SH-SY5Y (cell line): Measurements from ENCODE around the gene SMYD3.

Source experiments
- GATA2 ChIP-seq: IDR thresholded peaks from 2 replicates; pipeline ENCODE4 v1.6.1; 2011; ENCODE audit warnings: mild to moderate bottlenecking, low read depth, low read length
- GATA3 ChIP-seq: IDR thresholded peaks from 2 replicates; pipeline ENCODE4 v1.6.1; 2011; ENCODE audit warnings: low read depth, mild to moderate bottlenecking, low read length, moderate library complexity

- TF ChIP-seq GATA2 (no peak), GATA3 (no peak)
Measured at GRCh38 chr1:245834002-245834401, 673.1 kb downstream of the SMYD3 start.
